Activated naive CD8-positive, alpha-beta T cell treated with anti-CD3 and anti-CD28 coated beads, Interleukin-2, amount 50 U/mL, for 16 hours (primary cell): ENCODE results near the gene CXCL6.

Experiments used
- DNase-seq: peaks from one replicate; pipeline ENCODE4 v3.0.0-alpha.2; 2020; ENCODE audit warnings: low read depth, low spot score

The CXCL6 gene

GRCh38 chr4:73842696-73843095, 6.2 kb downstream of the CXCL6 start:
- DNase-seq = no peak

- no peak for DNase-seq
Observed at GRCh38 chr4:73843369-73843768, 6.9 kb downstream of the CXCL6 start.

- no peak for DNase-seq
Observed at GRCh38 chr4:73844345-73844744, 7.9 kb downstream of the CXCL6 start.

GRCh38 chr4:73844806-73845205, 8.3 kb downstream of the CXCL6 start:
- DNase-seq = no peak

- DNase-seq = no peak
Observed at GRCh38 chr4:73847526-73848182, 11.2 kb downstream of the CXCL6 start.

- DNase-seq = no peak
Observed at GRCh38 chr4:73848183-73848777, 11.8 kb downstream of the CXCL6 start.

GRCh38 chr4:73850261-73850970, 13.9 kb downstream of the CXCL6 start:
- DNase-seq = no peak

- DNase-seq = no peak
Observed at GRCh38 chr4:73851293-73851692, 14.8 kb downstream of the CXCL6 start.

- no peak for DNase-seq
Observed at GRCh38 chr4:73852771-73853170, 16.3 kb downstream of the CXCL6 start.

GRCh38 chr4:73853246-73853704, 16.8 kb downstream of the CXCL6 start, which contains the start of gene PF4V1:
Gene PF4V1 (plus strand): TSS chr4:73853296. CDS start chr4:73853363, 67 bp downstream.
- no peak for DNase-seq

- no peak for DNase-seq
Observed at GRCh38 chr4:73853718-73854473, 17.4 kb downstream of the CXCL6 start.

GRCh38 chr4:73855406-73855805, 18.9 kb downstream of the CXCL6 start:
- DNase-seq = no peak

- DNase-seq = no peak
Observed at GRCh38 chr4:73856518-73856917, 20.0 kb downstream of the CXCL6 start.

GRCh38 chr4:73859614-73860088, 23.2 kb downstream of the CXCL6 start:
- no peak for DNase-seq

- DNase-seq = no peak
Observed at GRCh38 chr4:73860181-73860580, 23.7 kb downstream of the CXCL6 start.

- DNase-seq = no peak
Observed at GRCh38 chr4:73860917-73861316, 24.4 kb downstream of the CXCL6 start.

GRCh38 chr4:73862322-73862721, 25.8 kb downstream of the CXCL6 start:
- DNase-seq = no peak

GRCh38 chr4:73864365-73864764, 27.9 kb downstream of the CXCL6 start:
- DNase-seq = no peak

GRCh38 chr4:73864961-73865360, 28.5 kb downstream of the CXCL6 start:
- DNase-seq = no peak

- DNase-seq = no peak
Observed at GRCh38 chr4:73865431-73866096, 29.1 kb downstream of the CXCL6 start.

- no peak for DNase-seq
Observed at GRCh38 chr4:73866246-73866645, 29.8 kb downstream of the CXCL6 start.
